HuH-7 (cell line): ENCODE results near the gene PELO.
"Not testable (repeated sequence)": the region's sequence is repeated elsewhere in the genome, so short reads cannot be mapped to it uniquely, and the experiment has no call there.

ENCODE experiments used
- DNase-seq: peaks from one replicate; pipeline ENCODE4 v3.0.0; 2011; ENCODE audit warnings: low spot score

Gene PELO

DNA sequence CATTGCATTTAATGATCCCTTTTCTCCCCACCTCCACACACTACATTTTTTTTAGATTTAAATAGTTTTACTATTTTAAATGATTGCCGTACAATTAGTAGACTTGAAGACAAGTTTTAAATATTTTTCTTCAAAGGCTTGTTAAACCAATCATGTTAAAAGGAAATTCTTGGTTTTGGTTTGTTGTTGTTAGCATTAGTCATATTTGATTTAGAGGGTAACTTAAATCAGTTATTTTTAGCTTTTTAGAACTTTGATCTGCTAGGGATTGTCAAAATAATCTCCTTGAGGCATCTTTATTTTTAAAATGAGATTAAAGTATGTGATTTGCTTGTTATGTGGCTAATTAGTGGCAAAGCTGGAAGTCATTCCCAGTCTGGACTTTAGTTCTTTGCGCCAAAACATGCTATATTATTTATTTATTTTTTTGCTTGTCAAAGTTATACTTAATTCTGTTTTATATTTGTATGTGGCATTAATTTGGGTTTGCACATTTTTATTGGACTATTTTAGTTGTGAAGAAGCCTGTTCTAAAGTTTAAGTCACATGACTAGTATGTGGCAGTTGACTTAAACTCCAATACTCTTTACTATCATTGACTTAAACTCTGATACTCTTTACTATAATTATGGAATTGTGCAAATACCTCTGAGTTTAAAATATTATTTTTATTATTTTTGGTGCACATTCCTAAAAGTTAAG, 14.7 kb downstream of the PELO start:
- DNase-seq: no peak

DNA sequence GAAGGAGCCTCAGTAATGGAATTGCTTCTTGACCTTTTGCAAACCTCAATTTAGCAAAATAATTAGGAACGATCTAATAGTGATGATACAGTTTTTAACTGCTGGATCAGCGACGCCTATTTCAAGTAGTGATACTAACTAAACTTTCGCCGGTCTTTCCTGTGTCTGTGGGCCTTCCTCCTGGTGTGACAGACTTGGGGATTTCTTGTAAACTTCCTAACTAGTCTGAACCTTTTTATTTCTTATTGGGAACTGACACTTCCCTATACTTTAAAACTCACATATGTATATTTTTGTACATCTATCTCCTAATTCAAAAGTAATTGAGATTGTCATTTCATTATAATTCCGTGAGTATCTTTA, 15.2 kb downstream of the PELO start:
- DNase-seq: no peak

DNA sequence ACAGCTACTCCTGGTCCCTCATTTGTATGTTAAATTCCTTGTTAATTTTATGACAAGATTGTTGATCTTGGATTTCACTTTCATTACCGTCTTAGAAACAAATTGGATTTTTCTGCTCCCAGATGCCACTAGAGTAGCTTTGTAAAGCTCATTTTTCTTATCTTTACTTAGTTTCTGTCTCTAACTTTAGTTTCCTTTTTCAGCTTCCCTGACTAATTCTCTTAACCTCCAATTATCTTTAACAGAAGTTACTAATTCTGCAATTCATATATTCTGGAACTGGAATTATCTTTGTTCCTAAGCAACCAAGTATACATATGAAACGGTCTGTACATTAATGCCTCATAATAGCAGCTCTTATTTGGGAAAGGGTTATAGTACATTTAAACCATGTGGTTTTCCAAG, 16.7 kb downstream of the PELO start:
- no peak for DNase-seq

DNA sequence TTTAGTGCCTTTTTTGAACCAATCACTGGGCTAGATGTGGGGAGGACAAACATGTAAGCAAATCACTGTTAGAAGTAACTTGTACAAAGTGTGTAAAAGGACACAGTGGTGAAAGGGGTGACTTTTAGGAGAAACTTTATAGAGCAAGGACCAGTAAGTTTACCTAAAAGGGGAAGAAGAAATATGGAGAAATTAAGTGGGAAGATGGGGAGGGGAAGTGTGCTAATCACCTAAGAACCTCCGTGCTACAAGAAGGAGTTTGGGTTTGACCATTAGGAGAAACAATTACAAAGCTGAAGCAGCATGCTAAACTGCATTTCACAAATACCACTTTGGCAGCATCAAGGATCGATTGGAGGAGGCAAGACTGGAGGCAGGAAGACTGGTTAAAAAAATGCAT, 17.3 kb downstream of the PELO start:
- no peak for DNase-seq

DNA sequence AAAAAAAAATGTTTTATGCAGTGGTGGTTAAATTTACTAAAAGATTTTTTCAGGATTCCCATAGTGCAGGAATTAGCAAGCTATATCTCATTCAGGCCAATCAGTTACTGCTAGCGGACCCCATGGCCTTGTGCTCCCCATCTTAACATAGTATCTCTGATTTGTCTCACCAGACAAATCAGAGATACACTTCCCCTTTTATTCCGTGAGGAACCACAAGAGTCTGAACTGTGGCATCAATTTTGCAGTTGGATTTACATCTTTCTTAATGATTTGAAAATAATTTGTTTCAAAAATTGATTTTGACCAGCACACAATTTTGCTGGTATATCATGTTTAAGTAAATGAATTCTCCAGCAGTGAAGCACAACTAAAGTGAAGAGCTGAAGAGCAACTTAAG, 17.9 kb downstream of the PELO start:
- no peak for DNase-seq

DNA sequence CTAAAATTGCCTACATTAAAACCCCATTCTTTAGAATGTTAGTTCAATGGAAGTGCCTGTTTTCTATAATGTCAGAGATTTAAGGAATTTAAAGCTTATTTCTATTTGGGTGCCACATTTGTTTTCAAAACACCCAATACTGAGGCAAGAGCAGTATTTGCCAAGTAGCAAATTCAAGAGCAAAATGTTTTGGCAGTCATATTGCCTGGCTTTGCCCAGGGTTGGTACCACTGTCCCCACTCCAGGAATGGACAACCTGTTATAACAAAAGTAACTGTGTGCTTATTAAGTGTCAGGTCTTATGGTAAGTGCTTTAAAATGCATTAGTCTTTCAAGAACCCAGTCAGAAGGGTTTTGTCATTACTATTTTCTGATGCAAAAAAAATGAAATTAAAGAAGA, 19.3 kb downstream of the PELO start:
- DNase-seq: no peak

DNA sequence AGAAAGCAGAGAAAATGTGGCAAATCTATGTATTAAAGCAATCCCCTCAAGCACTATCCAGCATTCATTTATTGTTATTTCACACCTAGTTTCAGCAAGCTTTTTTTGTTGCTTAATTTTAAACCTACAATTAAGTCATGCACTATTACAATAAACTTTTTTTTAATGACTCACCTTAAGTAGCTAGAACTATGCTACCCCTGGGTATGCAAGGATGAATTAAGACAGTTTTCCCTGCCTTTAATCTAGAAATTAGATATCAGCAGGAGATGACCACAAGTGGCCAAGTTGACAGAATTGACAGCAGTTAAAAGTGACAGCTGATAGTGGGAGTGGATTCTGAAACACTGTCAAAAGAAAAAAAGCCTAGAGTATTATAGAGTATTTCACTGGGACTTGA, 20.0 kb downstream of the PELO start:
- DNase-seq: no peak

DNA sequence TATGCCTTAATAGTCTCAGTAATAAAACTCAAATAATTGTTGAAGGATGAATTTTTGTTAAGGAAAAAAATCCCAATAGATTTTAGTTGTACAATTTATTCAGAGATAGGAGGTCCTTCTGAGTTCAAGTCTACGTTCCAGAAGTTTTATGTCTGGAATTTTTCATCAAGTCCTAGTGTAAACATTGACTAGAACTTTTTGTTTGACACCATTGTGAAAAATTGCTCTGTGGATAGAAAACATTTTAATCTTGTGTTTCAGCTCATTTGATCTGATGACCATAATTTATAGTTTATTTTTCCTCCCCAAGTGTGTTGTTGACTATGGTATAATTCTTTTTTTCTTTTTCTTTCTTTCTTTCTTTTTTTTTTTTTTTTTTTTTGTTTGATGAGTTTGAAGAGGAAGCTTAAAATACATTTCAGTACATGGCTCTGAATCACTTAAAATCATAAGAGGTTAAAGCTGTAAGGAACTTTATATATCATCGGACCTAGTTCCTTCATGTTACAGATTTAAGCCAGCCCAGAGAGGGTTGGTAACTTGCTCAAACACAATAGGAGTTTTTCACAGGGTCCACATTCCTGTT, 20.7 kb downstream of the PELO start:
- DNase-seq: no peak

DNA sequence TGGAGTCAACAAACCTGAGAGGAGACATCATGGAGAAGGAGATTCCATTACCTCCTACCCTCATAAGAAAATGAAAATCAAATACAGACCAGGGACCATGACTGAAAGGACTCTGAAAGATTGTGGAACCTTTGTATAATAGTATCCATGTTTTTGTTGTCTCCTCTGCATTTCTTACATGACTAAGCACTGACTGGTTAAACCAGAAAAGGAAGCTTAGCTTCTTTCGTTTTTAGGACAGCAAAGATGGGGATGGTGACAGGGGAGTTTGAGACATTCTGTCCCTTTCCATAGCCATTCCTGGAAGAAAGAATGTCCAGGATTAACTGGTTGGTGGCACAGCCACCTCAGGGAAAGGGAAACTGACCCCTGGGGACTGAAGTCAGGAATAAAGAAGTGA, 22.2 kb downstream of the PELO start:
- no peak for DNase-seq

DNA sequence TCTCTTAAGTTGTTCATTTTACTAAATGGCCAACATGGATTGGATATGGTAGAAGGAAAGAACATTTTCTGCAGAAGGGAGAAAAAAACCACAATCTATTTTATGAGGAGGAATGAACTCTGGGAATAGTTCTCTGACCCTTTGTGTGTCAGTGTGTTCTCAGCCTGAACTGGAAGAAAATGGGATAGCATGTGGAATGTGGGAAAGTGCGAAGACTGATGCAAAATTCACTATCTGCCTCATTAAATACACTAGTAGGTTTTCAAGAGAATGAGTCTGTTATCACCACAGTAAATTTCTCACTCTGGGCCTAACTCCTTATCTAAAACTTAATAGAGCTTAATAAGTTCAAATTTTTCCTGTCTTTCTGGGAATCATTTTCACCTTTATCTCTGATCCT, 22.7 kb downstream of the PELO start:
- DNase-seq: no peak

DNA sequence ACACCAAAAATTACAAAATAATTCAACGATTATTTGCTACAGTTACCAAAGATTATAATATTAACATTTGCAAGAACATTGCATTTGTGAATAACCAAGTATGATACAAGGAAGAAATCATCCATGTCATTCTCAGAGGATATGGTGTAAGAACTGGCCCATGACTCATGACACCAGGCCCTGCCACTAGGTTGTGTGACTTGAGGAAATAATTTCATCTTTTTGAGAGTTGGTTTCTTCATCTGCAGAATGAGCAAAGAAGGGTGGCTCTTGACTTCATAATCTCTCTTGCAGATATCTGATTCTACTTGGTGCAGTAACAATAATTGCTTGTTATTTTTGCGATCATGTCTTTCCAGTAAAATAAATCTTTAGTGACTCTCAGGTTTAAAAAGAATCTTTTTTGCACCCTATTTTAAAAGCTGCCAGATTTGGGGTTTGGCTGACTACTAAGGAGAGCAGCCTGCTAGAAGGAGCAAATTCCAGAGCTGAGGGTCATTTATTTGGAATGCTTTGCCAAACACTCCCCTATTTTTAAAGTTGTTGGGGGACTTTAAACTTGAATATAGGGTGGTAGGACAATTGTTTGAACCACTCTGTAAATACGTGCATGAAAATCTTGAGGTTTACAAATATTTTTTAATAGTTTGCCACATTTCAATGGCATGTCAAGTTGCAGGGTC, 23.5 kb downstream of the PELO start:
- DNase-seq: no peak

DNA sequence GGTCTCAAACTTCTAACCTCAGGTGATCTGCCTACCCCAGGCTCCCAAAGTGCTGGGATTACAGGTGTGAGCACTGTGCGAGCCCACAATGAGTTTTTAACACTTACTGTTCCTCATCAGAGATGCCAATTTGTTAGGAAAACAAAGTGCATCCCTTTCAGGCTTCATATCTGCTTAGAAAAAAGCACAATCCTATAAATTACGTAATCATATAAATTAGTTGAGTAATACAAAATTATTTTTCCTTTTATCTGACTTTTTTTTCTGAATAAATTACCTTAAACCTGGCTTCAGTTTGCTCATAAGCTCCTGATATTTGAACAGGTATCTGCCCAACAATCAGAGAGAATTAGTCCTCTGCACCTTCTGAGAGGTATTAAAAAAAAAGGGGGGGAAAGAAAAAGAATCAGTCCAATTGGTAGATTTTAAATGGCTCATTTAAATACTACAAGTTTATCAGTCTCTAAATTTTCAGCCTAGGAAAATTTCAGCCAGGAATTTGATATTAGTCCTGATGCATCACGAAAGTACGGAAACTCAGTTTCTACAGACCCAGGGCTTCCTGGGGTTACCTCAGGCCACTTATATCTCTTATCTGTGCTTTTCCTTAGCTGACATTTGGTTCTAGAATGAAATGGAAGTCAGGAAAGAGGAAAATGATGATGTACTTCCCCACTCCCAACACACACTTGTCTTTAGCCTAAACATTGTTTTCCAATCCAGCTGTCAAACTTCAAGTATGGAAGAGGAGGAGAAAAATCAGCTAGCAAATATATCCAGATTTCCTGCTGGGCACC, 26.8 kb downstream of the PELO start:
- DNase-seq: no peak

DNA sequence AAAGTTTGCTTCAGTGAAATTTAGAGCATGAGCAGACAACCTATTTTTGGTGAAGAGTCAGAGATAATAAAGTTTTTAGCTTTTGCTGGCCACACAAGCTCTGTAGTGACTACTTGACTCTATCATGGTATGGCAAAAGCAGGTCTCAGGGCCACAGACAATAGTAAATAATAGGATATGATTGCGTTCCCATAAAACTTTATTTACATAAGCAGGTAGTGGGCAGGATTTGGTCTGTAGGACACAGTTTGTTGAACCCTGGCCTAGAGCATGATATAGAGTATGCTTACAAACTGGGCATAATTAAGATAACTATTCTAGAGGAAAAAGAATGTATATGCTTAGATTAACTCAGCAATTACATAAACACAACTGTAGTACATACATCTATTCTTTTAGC, 30.1 kb downstream of the PELO start:
- no peak for DNase-seq

DNA sequence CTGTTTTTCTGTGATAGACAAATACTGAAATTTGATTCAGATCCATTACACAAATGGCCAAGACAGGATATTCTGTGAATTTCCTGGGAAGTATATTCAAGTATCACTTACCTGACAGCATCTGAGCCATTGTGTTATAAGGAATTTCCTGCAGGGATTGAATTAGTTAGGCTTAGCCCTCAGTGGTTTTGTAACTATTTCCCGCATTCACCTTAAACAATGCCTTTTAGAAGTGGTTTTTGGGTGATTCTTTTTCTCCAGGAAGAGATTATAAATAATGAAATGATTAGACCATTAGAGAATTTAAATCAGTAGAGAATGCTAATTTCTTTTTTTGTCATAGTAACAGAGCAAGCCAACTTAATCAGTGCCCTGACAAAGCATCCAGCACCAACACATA, 30.6 kb downstream of the PELO start:
- DNase-seq: no peak

DNA sequence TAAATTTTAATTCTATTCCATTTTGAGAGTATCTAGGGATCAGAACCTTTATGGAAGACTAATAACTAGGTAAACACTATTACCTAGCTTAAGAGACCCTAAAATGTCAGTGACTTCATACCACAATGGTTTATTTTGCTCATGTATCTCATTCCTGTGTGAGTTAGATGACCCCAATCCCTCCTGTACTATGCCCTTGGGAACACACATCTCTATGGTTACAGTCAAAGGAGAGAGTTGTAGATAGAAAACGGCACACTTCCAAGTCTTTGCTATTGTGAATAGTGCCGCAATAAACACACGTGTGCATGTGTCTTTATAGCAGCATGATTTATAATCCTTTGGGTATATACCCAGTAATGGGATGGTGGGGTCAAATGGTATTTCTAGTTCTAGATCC, 31.1 kb downstream of the PELO start:
- DNase-seq: not testable (repeated sequence)

DNA sequence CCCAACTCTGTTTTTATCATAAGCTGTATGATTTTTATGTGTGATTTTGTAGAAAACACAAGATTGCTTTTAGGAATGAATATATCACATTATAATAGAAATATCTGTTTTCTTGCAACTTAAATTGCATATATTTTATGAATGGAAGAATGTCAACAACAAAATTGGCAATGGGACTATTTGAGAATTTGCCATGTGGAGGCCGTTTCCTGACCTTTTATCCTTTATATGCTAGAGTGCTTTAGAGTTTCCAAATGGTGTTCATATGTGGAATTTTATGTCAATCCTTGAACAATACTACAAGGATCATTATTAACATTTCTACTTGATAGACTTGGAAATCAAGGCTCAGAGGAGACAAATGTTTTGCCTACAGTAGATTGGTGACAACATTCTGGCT, 34.2 kb downstream of the PELO start:
- DNase-seq: no peak

DNA sequence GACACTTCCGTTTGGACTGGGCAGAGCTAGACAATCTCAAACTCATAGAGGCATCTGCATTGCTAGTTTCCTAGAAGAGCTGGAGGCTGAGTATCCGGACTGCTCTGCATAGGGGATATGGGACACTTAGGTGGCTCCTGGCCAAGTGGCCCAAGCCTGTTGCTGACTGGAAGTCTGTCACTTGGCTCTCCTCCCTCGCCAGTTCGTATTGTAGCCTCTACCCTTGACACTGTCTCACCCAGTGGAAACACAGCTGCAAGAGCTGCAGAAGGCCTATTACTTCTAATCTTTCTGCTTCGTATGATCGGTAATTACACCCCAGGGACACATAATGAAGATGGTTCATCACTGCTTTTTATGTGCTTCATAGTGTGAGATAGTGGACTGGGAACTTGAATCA, 34.7 kb downstream of the PELO start:
- no peak for DNase-seq

DNA sequence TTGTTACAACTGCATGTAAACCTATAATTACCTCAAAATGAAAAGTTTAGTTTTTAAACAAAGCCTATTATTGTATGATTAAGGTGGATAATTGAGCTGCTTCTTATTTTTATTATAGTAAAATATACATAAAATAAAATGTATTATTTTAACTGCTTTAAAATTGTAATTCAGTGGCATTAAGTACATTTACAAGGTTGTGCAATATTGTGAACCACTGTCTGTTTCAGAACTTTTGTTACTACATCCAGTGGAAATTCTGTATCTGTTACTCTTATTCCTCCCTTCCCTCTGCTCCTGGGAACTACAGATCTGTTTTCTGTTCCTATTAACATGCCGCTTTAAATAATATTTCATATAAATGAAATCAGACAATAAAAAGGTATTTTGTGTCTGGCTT, 37.1 kb downstream of the PELO start:
- no peak for DNase-seq

DNA sequence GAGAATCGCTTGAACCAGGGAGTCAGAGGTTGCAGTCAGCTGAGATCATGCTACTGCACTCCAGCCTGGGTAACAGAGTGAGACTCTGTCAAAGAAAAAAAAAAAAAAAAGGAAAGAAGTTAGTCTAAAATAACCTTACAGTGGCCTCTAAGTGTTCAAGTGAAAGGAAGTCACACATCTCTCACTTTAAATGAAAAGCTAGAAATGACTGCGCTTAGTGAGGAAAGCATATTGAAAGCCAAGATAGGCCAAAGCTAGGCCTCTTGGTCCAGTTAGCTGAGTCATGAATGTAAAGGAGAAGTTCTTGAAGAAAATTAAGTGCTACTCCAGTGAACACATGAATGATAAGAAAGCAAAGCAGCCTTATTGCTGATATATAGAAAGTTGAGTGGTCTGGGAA, 38.1 kb downstream of the PELO start:
- no peak for DNase-seq

DNA sequence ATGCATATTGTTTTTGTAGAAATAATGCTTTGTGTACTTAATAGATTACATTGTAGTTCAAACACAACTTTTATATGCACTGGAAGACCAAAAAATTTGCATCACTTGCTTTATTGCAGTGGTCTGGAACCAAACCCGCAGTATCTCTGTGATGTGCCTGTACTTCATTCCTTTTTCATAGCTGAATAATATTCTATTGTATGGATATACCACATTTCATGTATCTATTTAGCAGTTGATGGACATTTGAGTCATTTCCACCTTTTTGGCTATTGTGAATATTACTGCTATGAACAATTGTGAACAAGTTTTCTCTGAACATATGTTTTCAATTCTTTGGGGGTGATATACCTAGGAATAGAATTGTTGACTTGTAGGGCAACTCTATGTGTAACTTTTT, 40.1 kb downstream of the PELO start:
- no peak for DNase-seq

DNA sequence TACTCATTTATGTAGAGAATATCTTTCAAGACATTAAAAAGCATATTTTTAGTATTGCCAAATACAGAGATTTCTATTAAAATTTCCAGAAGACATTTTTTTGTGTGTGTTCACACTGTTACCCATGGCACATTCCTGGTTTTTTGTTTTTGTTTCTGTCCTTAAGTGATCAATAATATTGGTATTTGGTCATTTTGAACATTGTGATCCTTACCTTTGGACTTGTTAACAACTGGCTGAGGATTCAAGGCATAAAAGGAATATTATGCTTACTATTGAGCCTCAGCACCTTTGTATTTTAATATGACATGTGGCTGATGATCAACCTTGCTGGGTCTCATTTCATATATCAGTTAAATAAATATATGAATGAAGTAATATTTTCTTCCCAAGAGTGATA, 41.9 kb downstream of the PELO start:
- DNase-seq: no peak

DNA sequence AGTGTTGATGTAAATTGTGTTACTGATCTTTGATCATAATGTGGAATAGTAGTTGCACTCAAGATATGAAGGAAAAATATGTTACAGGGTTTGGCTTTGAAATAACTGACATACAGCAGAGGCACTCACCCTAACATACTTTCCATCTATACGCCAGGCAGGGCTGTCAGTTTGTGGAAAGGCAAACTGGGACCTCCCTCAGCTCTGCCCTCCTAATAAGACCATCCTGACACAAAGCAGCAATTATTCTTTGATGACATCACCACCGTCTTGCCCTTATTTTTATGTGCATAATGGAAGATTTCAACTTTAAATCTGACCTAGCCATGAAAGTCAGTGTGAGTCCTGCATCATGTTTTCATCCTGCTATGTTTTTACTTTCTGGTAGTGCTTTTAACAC, 42.9 kb downstream of the PELO start:
- no peak for DNase-seq
